Endothelial cell of umbilical vein (primary cell): ENCODE measurements around the gene MAP3K14. TPM values are rescaled to one million over a fixed set of nuclear protein-coding genes. Genes with fewer than 3 reads are reported as not detected.
A peak's percentile ranks its signal among the peaks of the same experiment; 100 is the strongest.

ENCODE experiments used
- BruUV-seq: library from RNA; stranded (reverse); fragments of 400-500 nt; replicated peaks from 2 replicates; lab custom pipeline; 2021; lab: Mats Ljungman, UMichigan
- CTCF ChIA-PET: fragments of 300-600, 350-600 bp; sonication (Branson Sonifier 250); formaldehyde crosslinking; loops from one replicate; lab custom pipeline; 2021; ENCODE audit warnings: antibody characterized with exemption, inconsistent platforms; lab: Charles Lee
- POLR2A ChIA-PET: fragments of 300-600, 350-600 bp; sonication (Branson Sonifier 250); formaldehyde crosslinking; loops from one replicate; lab custom pipeline; 2021; ENCODE audit warnings: antibody characterized with exemption, inconsistent platforms; lab: Charles Lee
- DNase-seq: peaks from one replicate; pipeline ENCODE4 v3.0.0-alpha.2; 2011; ENCODE audit warnings: low read depth, low spot score
- FAIRE-seq: peaks from 2 replicates; lab custom pipeline; 2011; peaks lifted over from hg19 to GRCh38; lab: Jason Lieb, UNC
- H2AFZ ChIP-seq: 2 replicates; pipeline ENCODE4 v1.6.0; 2012; ENCODE audit warnings: low read depth, low read length, control low read depth, inconsistent platforms
- H3K27ac ChIP-seq: 2 replicates; pipeline ENCODE4 v1.5.1; 2011; ENCODE audit warnings: low read depth, mild to moderate bottlenecking, control low read depth, low read length, moderate library complexity; ENCODE audit not compliant: insufficient read depth
- H3K27me3 ChIP-seq, 2 experiments: 2 replicates each; pipeline versions ENCODE4 v1.6.0 to v1.6.1; 2011; ENCODE audit warnings: low read length in 2 of 2, mixed read lengths in 1 of 2; ENCODE audit not compliant: control insufficient read depth in 2 of 2, insufficient read depth in 2 of 2
- H3K36me3 ChIP-seq, 2 experiments: 2 replicates in 1 of 2; 3 replicates in 1 of 2; pipeline ENCODE4 v1.5.1; 2011; ENCODE audit warnings: low read length in 2 of 2, mild to moderate bottlenecking in 1 of 2, moderate library complexity in 1 of 2; ENCODE audit not compliant: control insufficient read depth in 2 of 2, insufficient read depth in 2 of 2; ENCODE audit errors: extremely low read depth in 1 of 2
- H3K4me1 ChIP-seq: 3 replicates; pipeline ENCODE4 v1.5.1; 2011; ENCODE audit warnings: mild to moderate bottlenecking, low read length; ENCODE audit not compliant: control insufficient read depth, insufficient read depth; ENCODE audit errors: extremely low read depth
- H3K4me2 ChIP-seq: 2 replicates; pipeline ENCODE4 v1.6.1; 2011; ENCODE audit warnings: low read length, control low read depth, mixed read lengths; ENCODE audit not compliant: insufficient read depth
- H3K4me3 ChIP-seq, 3 experiments: fragments of 200-600 bp in 1 of 3; sonication (generic), shearing (Covaris generic) in 1 of 3; replicated peaks in 1 of 3; 2 replicates each; pipeline ENCODE4 v1.5.1; 2011 to 2016; ENCODE audit warnings: control low read depth in 3 of 3, low read length in 3 of 3, mild to moderate bottlenecking in 2 of 3, inconsistent platforms in 1 of 3, low read depth in 1 of 3, moderate library complexity in 1 of 3; ENCODE audit not compliant: insufficient read depth in 1 of 3
- H3K79me2 ChIP-seq: 2 replicates; pipeline ENCODE4 v1.6.0; 2012; ENCODE audit warnings: low read length, inconsistent platforms; ENCODE audit not compliant: control insufficient read depth, insufficient read depth
- H3K9ac ChIP-seq: replicated peaks from 2 replicates; pipeline ENCODE3; 2011; ENCODE audit warnings: low read length, control low read depth; ENCODE audit not compliant: insufficient read depth; ENCODE audit errors: extremely low read depth
- H3K9me1 ChIP-seq: replicated peaks from 3 replicates; pipeline ENCODE4 v1.6.0; 2011; ENCODE audit warnings: mild to moderate bottlenecking, low read length; ENCODE audit not compliant: control insufficient read depth, insufficient read depth; ENCODE audit errors: extremely low read depth
- H3K9me3 ChIP-seq: replicated peaks from 2 replicates; pipeline ENCODE4 v1.5.1; 2012; ENCODE audit warnings: low read length, inconsistent platforms; ENCODE audit not compliant: control insufficient read depth, insufficient read depth
- H4K20me1 ChIP-seq: replicated peaks from 2 replicates; pipeline ENCODE3; 2011; ENCODE audit warnings: mild to moderate bottlenecking, low read length; ENCODE audit not compliant: control insufficient read depth, insufficient read depth; ENCODE audit errors: extremely low read depth
- CTCF ChIP-seq, 2 donors: IDR thresholded peaks; 1 replicate in 1 of 2; 2 replicates in 1 of 2; pipeline ENCODE4 v1.5.1; 2011; ENCODE audit warnings: low read length in 2 of 2, mild to moderate bottlenecking in 2 of 2, moderate library complexity in 2 of 2, control low read depth in 1 of 2, inconsistent platforms in 1 of 2, low read depth in 1 of 2; ENCODE audit not compliant: insufficient read depth in 1 of 2; ENCODE audit errors: extremely low read depth in 1 of 2
- EZH2 ChIP-seq: IDR thresholded peaks from 2 replicates; pipeline ENCODE4 v1.6.1; 2012; ENCODE audit warnings: borderline replicate concordance, low read depth, mild to moderate bottlenecking, moderate library complexity, low read length, inconsistent platforms; ENCODE audit not compliant: severe bottlenecking
- FOS ChIP-seq: IDR thresholded peaks from 2 replicates; pipeline ENCODE4 v1.6.1; 2011; ENCODE audit warnings: mild to moderate bottlenecking, low read length, moderate library complexity, borderline replicate concordance; ENCODE audit not compliant: insufficient read depth
- GATA2 ChIP-seq: IDR thresholded peaks from 2 replicates; pipeline ENCODE4 v1.7.0; 2011; ENCODE audit warnings: low read depth, mild to moderate bottlenecking, moderate library complexity, mixed read lengths, low read length; ENCODE audit not compliant: insufficient read length, insufficient read depth
- JUN ChIP-seq: IDR thresholded peaks from 2 replicates; pipeline ENCODE4 v1.6.1; 2011; ENCODE audit warnings: borderline replicate concordance, low read depth; ENCODE audit not compliant: insufficient read length, insufficient read depth
- MAX ChIP-seq: IDR thresholded peaks from 2 replicates; pipeline ENCODE4 v1.6.1; 2011; ENCODE audit not compliant: insufficient read depth, insufficient read length
- MYC ChIP-seq: IDR thresholded peaks from one replicate; pipeline ENCODE4 v1.6.1; 2011; ENCODE audit warnings: mild to moderate bottlenecking, low read depth, low read length
- POLR2A ChIP-seq: IDR thresholded peaks from 2 replicates; pipeline ENCODE4 v1.6.1; 2012; ENCODE audit warnings: low read depth, mild to moderate bottlenecking, control low read depth, low read length
- POLR2AphosphoS5 ChIP-seq: IDR thresholded peaks from 2 replicates; pipeline ENCODE4 v1.6.1; 2012; ENCODE audit warnings: low read depth, mild to moderate bottlenecking, control low read depth, low read length, moderate library complexity; ENCODE audit not compliant: insufficient read depth
- dilution Hi-C: fragments of 300-500 bp; cut with MboI; formaldehyde crosslinking; loops from one replicate; pipeline ENCODE4 v1.15.0; 2019; ENCODE audit warnings: low sequenced_read_pairs; ENCODE audit not compliant: extremely low pct_ligation_motif_present
- intact Hi-C: fragments of 100-400 bp; cut with micrococcal nuclease; formaldehyde crosslinking; loops from one replicate; pipeline ENCODE4 v1.10.0; 2022
- polyA plus RNA-seq, 4 experiments: library from polyadenylated mRNA; depleted of rRNA in 3 of 4; stranded (reverse) in 3 of 4; unstranded in 1 of 4; fragments of >200 nt; gene quantifications; 2 replicates each; pipeline versions ENCODE4 v1.2.1 to v1.2.3, GENCODE V29; 2011 to 2012; ENCODE audit warnings: missing spikeins in 1 of 4
- total RNA-seq: library from RNA; stranded (reverse); gene quantifications from 2 replicates; pipeline ENCODE4 v1.2.3, GENCODE V29; 2021

Gene MAP3K14
- total and polyA plus RNA-seq, 2 donors (not counting 3 experiments of a cell fraction or from before 2014, with no cell fraction given) = 5.4 to 9.8 TPM

GRCh38 chr17:45338023-45338781 lies 21.4 kb upstream of the MAP3K14 start:
- H3K9me3 ChIP-seq = no peaks in the 10 kb centered on the region
- ChIA-PET CTCF (interaction anchor here (0.6 to 2.9 kb wide), 12 partner anchors 9 to 203 kb away, joined by 3 to 18 read pairs (median 4); partner anchors contain the start of genes ACBD4 and MAP3K14), POLR2A (interaction anchor here (0.6 to 2.1 kb wide), 4 partner anchors 21 to 36 kb away, joined by 3 to 6 read pairs (median 4); partner anchors contain the start of gene MAP3K14)
- H3K27me3 ChIP-seq = no peaks in the 10 kb centered on the region
- no peaks in the 10 kb centered on the region for H3K36me3 ChIP-seq
- intact Hi-C loops = no loop called here
- peak overlapping the region; percentile 63 for H2AFZ ChIP-seq
- no peaks in the 10 kb centered on the region for H4K20me1 ChIP-seq
- DNase-seq = peak; percentile 87
- TF ChIP-seq FOS (peak; percentile 8), GATA2 (no peak), JUN (peak; percentile 42), MAX (no peak), MYC (no peak), EZH2 (no peak), CTCF (IDR thresholded peaks at IDR 0.05; ENCODE audit: extremely low read depth in 1 of 2, insufficient read depth in 1 of 2, low read depth in 1 of 2, low read length in 2 of 2) (no peak), POLR2AphosphoS5 (peak; percentile 45), POLR2A (peak; percentile 34)
- peak overlapping the region; percentile 87 for H3K27ac ChIP-seq
- dilution Hi-C loops = no loop called here
- no peaks in the 10 kb centered on the region for H3K79me2 ChIP-seq
- peak overlapping the region; percentile 11 for H3K4me2 ChIP-seq
- H3K9ac ChIP-seq = peak overlapping the region; percentile 40
- no peaks in the 10 kb centered on the region for H3K9me1 ChIP-seq
- H3K4me3 ChIP-seq = no peak overlapping the region
- peaks cover 36% of the 10 kb centered on the region for H3K4me1 ChIP-seq
- peak; percentile 91 for FAIRE-seq
- TSS peak; percentile 84 for BruUV-seq
